ENCODE measurements around the gene MYO3B. TPM values are rescaled to one million over a fixed set of nuclear protein-coding genes. Genes with fewer than 3 reads are reported as not detected.

Gene MYO3B
- total and polyA plus RNA-seq, 2 donors (not counting 1 experiment from before 2014, with no cell fraction given), result not detected

DNA sequence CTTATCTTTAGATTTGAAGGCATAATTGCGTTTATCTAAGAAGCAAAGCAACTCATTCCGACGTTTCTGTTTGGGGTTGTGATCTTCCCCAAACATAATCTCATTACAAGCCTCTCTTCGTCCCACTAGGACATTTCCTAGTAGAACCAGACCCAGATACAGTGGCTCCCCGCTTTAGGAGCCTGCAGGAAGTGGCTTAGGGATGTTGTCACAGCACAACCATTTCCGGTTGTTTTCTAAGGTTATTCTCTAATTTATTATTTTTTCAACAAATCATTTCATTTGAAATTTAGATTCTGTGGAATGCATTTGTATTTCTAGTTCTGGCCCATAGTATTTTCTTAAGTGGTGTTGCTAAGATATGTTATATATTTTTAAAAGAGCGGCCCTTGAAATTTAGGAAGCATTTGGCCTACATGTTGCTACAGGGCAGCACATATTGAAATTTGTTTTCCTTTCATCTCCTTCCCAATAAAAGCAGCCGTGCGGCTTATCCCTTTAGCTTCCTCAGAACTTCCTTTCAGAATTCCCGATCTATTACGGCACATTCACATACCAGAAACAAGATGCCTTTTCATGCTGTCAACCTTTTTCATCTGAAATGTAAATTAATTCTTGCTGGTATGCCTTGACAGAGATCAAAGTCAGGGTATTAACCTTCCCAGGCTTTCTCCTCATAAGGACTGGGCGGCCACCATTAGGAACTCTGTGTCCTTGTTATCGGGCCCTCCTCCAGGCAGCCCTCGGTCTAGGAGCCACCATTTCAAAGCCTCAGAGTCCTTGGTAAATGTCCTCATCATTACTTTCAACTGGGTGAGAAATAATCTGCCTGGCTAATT lies 326.2 kb downstream of the MYO3B start:
- no peaks in the 10 kb centered on the region for H3K4me1 ChIP-seq (ENCODE audit: control insufficient read depth in 2 of 2, insufficient read depth in 2 of 2, low read length in 2 of 2)
- peaks cover 0 to 4% (median 0%) of the 10 kb centered on the region in 4 experiments for H3K27me3 ChIP-seq (replicated peaks in 1 of 4; ENCODE audit: control extremely low read depth in 1 of 4, control insufficient read depth in 3 of 4, insufficient read depth in 4 of 4, low read length in 3 of 4)
- no peak overlapping the region for H2AFZ ChIP-seq (ENCODE audit: insufficient read depth, low read depth, low read length, poor library complexity, severe bottlenecking)
- Mint-ChIP-seq H3K27ac (no peak overlapping the region), H3K27me3 (peaks cover 28% of the 10 kb centered on the region), H3K4me3 (no peak overlapping the region), H3K9me3 (ENCODE audit: insufficient read depth) (no peaks in the 10 kb centered on the region), H3K4me1 (no peaks in the 10 kb centered on the region)
- no peak overlapping the region for H3K4me3 ChIP-seq (ENCODE audit: control extremely low read depth in 1 of 5, extremely low read depth in 1 of 5, insufficient read depth in 1 of 5, low read depth in 2 of 5, low read length in 4 of 5)
- no peaks in the 10 kb centered on the region for H4K20me1 ChIP-seq (ENCODE audit: control insufficient read depth, insufficient read depth, low read length, poor library complexity, severe bottlenecking)
- TF ChIP-seq, protein P1, sequence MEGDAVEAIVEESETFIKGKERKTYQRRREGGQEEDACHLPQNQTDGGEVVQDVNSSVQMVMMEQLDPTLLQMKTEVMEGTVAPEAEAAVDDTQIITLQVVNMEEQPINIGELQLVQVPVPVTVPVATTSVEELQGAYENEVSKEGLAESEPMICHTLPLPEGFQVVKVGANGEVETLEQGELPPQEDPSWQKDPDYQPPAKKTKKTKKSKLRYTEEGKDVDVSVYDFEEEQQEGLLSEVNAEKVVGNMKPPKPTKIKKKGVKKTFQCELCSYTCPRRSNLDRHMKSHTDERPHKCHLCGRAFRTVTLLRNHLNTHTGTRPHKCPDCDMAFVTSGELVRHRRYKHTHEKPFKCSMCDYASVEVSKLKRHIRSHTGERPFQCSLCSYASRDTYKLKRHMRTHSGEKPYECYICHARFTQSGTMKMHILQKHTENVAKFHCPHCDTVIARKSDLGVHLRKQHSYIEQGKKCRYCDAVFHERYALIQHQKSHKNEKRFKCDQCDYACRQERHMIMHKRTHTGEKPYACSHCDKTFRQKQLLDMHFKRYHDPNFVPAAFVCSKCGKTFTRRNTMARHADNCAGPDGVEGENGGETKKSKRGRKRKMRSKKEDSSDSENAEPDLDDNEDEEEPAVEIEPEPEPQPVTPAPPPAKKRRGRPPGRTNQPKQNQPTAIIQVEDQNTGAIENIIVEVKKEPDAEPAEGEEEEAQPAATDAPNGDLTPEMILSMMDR (IDR thresholded peaks at IDR 0.05), result no peak
- TF ChIP-seq EZH2 (IDR thresholded peaks at IDR 0.05; ENCODE audit: borderline replicate concordance, insufficient read depth, low read depth, low read length, poor library complexity, severe bottlenecking), result no peak
- no peaks in the 10 kb centered on the region for H3K36me3 ChIP-seq (replicated peaks in 1 of 2; ENCODE audit: control extremely low read depth in 1 of 2, control insufficient read depth in 1 of 2, extremely low read depth in 1 of 2, insufficient read depth in 2 of 2, low read length in 1 of 2)
- intact Hi-C loops (cut with micrococcal nuclease), result no loop called here
- ATAC-seq (ENCODE audit: low read depth) (no peak), DNase-seq (no peak)
- H3K4me2 ChIP-seq (replicated peaks; ENCODE audit: low read depth, low read length, poor library complexity, severe bottlenecking), result no peak overlapping the region
- no peak overlapping the region for H3K27ac ChIP-seq (ENCODE audit: low read length in 2 of 2)
- H3K9me3 ChIP-seq (ENCODE audit: control extremely low read depth in 1 of 3, control insufficient read depth in 2 of 3, insufficient read depth in 1 of 3, low read length in 2 of 3), result no peaks in the 10 kb centered on the region
- no peak overlapping the region for H3K9ac ChIP-seq (ENCODE audit: low read length)
- no peaks in the 10 kb centered on the region for H3K79me2 ChIP-seq (ENCODE audit: control insufficient read depth, insufficient read depth, low read length)
- POLR2A ChIA-PET, result no interaction called here
- CTCF ChIA-PET, result no interaction called here
- 94% methylated on average over 3 of the region's 14 CpGs for WGBS (ENCODE audit: insufficient coverage)

DNA sequence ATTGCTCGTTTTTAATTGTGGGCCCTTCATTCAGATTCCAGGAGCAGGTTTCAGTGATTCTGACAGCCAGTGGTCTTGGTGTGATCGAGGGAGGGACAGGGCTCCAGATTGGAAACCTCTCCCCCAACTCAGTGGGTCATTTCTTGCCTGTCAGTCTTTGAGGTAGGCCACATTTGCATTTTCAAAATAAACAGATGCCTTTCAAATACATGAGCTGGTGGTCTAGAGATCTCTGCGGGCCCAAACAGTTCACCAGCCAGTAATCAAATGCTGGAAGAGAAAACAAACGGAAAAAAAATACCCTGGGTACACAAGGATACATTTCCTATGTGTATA lies 326.8 kb downstream of the MYO3B start:
- no peak for DNase-seq
- Mint-ChIP-seq H3K4me1 (no peaks in the 10 kb centered on the region), H3K27ac (no peak overlapping the region), H3K9me3 (ENCODE audit: insufficient read depth) (no peaks in the 10 kb centered on the region), H3K27me3 (peaks cover 28% of the 10 kb centered on the region), H3K4me3 (no peak overlapping the region)
- Histone ChIP-seq H3K4me1 (ENCODE audit: control insufficient read depth in 2 of 2, insufficient read depth in 2 of 2, low read length in 2 of 2) (no peaks in the 10 kb centered on the region), H3K27ac (ENCODE audit: low read length in 2 of 2) (no peak overlapping the region), H3K27me3 (replicated peaks in 1 of 4; ENCODE audit: control extremely low read depth in 1 of 4, control insufficient read depth in 3 of 4, insufficient read depth in 4 of 4, low read length in 3 of 4) (peaks cover 0 to 4% (median 0%) of the 10 kb centered on the region in 4 experiments), H3K9ac (ENCODE audit: low read length) (no peak overlapping the region), H4K20me1 (ENCODE audit: control insufficient read depth, insufficient read depth, low read length, poor library complexity, severe bottlenecking) (no peaks in the 10 kb centered on the region), H3K4me2 (replicated peaks; ENCODE audit: low read depth, low read length, poor library complexity, severe bottlenecking) (no peak overlapping the region), H3K4me3 (ENCODE audit: control extremely low read depth in 1 of 5, extremely low read depth in 1 of 5, insufficient read depth in 1 of 5, low read depth in 2 of 5, low read length in 4 of 5) (no peak overlapping the region), H3K79me2 (ENCODE audit: control insufficient read depth, insufficient read depth, low read length) (no peaks in the 10 kb centered on the region), H3K36me3 (replicated peaks in 1 of 2; ENCODE audit: control extremely low read depth in 1 of 2, control insufficient read depth in 1 of 2, extremely low read depth in 1 of 2, insufficient read depth in 2 of 2, low read length in 1 of 2) (no peaks in the 10 kb centered on the region), H2AFZ (ENCODE audit: insufficient read depth, low read depth, low read length, poor library complexity, severe bottlenecking) (no peak overlapping the region), H3K9me3 (ENCODE audit: control extremely low read depth in 1 of 3, control insufficient read depth in 2 of 3, insufficient read depth in 1 of 3, low read length in 2 of 3) (no peaks in the 10 kb centered on the region)
- POLR2A ChIA-PET, result no interaction called here
- CTCF ChIA-PET, result no interaction called here
- no peak for ATAC-seq (ENCODE audit: low read depth)
- WGBS (ENCODE audit: insufficient coverage), result 60% methylated on average over 1 of the region's 4 CpGs
- intact Hi-C loops (cut with micrococcal nuclease), result no loop called here
- TF ChIP-seq, protein P1 (IDR thresholded peaks at IDR 0.05), result no peak
- TF ChIP-seq EZH2 (IDR thresholded peaks at IDR 0.05; ENCODE audit: borderline replicate concordance, insufficient read depth, low read depth, low read length, poor library complexity, severe bottlenecking), result no peak

All from B cell (primary cell).